ENCODE results near the gene SIL1. TPM values are rescaled to one million over a fixed set of nuclear protein-coding genes. Genes with fewer than 3 reads are reported as not detected.

Gene SIL1
- total RNA-seq, 4 donors from 2014 or later = 41.4 to 63.1 (median 52.8) TPM

DNA sequence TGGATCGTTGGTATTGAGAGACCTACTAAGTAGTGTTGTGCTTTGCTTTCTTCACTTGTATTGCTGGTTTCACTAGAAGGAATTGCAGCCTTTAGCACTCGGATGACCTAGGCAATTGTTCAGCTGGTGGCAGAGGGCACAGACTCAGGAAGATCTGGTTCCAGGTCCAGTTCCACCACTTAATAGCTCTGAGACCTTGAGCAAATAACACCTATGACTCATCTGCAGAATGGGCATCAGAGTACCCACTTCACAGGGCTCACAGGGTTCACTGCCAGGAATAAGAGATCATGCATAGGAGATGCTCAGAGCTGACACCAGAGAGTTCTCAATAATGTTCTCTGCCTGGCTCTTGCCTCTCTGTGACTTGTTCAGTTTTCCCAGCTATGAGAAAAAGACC lies 133.6 kb downstream of the SIL1 start:
- Histone ChIP-seq H3K4me3 (no peak overlapping the region), H3K4me1 (peaks cover 0 to 21% (median 6%) of the 10 kb centered on the region in 4 donors), H3K27me3 (no peaks in the 10 kb centered on the region), H3K27ac (no peak overlapping the region), H3K36me3 (no peaks in the 10 kb centered on the region), H3K9me3 (no peaks in the 10 kb centered on the region)
- DNase-seq (ENCODE audit: low spot score in 2 of 2) = no peak
- TF ChIP-seq POLR2A (IDR thresholded peaks at IDR 0.05) = no peak
- TF ChIP-seq, protein P1, sequence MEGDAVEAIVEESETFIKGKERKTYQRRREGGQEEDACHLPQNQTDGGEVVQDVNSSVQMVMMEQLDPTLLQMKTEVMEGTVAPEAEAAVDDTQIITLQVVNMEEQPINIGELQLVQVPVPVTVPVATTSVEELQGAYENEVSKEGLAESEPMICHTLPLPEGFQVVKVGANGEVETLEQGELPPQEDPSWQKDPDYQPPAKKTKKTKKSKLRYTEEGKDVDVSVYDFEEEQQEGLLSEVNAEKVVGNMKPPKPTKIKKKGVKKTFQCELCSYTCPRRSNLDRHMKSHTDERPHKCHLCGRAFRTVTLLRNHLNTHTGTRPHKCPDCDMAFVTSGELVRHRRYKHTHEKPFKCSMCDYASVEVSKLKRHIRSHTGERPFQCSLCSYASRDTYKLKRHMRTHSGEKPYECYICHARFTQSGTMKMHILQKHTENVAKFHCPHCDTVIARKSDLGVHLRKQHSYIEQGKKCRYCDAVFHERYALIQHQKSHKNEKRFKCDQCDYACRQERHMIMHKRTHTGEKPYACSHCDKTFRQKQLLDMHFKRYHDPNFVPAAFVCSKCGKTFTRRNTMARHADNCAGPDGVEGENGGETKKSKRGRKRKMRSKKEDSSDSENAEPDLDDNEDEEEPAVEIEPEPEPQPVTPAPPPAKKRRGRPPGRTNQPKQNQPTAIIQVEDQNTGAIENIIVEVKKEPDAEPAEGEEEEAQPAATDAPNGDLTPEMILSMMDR (IDR thresholded peaks at IDR 0.05) = no peak
- TF ChIP-seq EP300 (IDR thresholded peaks at IDR 0.05) = no peak
- WGBS, 2 donors = 78 to 89% methylated on average over 2 of the region's 2 CpGs

DNA sequence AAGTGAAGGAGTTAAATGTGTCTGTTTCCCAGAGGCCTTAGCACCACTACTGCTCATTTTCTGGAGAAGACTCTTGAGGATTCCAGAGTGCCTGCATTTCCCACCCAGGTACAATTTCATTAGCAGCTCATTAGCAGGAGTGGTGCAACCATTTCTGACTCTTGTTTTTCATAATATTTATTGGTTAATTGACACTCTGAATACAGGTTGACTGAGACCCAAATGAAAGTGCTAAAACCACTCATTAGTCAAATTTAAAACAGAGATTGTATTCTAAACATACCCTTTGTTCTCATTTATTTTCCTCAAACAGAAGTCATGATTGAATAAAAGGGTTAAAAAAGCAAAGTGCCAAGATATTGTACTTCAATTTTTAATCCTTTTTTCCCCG lies 134.5 kb downstream of the SIL1 start:
- no peak overlapping the region for H3K4me3 ChIP-seq
- no peaks in the 10 kb centered on the region for H3K27me3 ChIP-seq
- 91 to 95% methylated on average over 1 of the region's 1 CpG for WGBS, 2 donors
- peaks cover 0 to 21% (median 6%) of the 10 kb centered on the region in 4 donors for H3K4me1 ChIP-seq
- no peaks in the 10 kb centered on the region for H3K9me3 ChIP-seq
- no peak for DNase-seq (ENCODE audit: low spot score in 2 of 2)
- H3K27ac ChIP-seq = no peak overlapping the region
- TF ChIP-seq POLR2A (IDR thresholded peaks at IDR 0.05) (no peak), EP300 (IDR thresholded peaks at IDR 0.05) (no peak)
- TF ChIP-seq, protein P1 (IDR thresholded peaks at IDR 0.05) = no peak
- no peaks in the 10 kb centered on the region for H3K36me3 ChIP-seq

DNA sequence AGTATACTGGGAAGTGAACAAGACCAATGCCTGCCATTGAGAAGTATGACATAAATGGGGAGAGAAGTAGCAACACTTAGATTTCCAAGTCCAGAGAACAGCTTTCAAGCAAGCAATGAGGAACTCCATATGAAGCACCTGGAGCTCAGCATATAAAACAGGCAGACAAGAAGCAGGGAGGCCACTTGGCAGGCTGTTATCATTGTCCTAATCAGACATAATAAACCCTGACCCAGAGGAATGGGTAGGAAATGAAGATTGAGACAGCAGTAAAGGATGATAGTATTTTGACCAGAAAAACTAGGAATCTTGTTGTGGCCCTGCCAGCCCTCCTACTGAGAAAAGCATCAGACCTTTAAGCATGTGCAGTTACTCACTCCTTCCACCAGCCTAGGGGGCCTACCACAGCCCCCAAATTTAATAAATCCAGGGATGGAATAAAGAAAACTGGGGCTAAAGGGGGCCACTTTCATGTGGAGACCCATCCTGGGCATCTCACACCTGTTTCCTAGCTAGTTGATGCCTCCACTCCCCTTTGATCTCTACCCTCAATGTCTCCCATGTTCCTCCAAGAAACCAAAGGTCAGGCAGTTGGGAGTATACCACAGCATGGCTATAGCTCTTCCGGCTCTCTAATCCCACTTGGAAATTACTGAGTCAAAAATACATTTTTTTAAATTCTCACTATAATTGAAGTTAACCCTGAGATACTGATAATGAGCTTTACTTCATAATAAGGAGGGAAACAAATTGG lies 135.1 kb downstream of the SIL1 start:
- no peak for TF ChIP-seq POLR2A (IDR thresholded peaks at IDR 0.05)
- TF ChIP-seq, protein P1 (IDR thresholded peaks at IDR 0.05) = no peak
- TF ChIP-seq EP300 (IDR thresholded peaks at IDR 0.05) = no peak
- no peaks in the 10 kb centered on the region for H3K36me3 ChIP-seq
- DNase-seq (ENCODE audit: low spot score in 2 of 2) = no peak
- peaks cover 0 to 21% (median 6%) of the 10 kb centered on the region in 4 donors for H3K4me1 ChIP-seq
- H3K4me3 ChIP-seq = no peak overlapping the region
- H3K27ac ChIP-seq = no peak overlapping the region
- H3K27me3 ChIP-seq = no peaks in the 10 kb centered on the region
- H3K9me3 ChIP-seq = no peaks in the 10 kb centered on the region
- WGBS, 2 donors = 87 to 97% methylated on average over 1 of the region's 1 CpG

DNA sequence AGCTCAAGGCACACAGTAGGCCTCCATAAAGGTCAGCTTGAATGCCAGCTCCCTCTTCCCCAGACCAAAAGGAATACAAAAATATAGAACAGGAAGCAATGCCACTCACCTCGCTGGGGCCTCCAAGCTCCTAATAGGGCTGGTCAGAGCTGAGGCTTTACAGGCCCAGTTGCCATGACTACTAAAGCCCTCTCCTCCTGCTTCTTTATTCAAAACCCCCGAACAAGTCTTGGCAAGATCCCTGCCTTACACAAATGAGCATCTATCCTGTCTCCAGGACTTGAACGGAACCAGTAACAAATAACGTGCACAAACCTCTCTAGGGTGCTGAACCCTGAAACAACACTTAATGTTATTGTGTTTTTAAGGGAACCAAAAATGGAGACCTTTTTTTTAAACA lies 136.3 kb downstream of the SIL1 start:
- Histone ChIP-seq H3K27ac (peak overlapping the region in 1 of 4 donors; percentile 29), H3K36me3 (no peaks in the 10 kb centered on the region), H3K4me3 (no peak overlapping the region), H3K9me3 (no peaks in the 10 kb centered on the region), H3K27me3 (no peaks in the 10 kb centered on the region), H3K4me1 (peaks cover 0 to 21% (median 6%) of the 10 kb centered on the region in 4 donors)
- no peak for DNase-seq (ENCODE audit: low spot score in 2 of 2)
- WGBS, 2 donors = 30 to 43% methylated on average over 4 of the region's 4 CpGs
- TF ChIP-seq, protein P1 (IDR thresholded peaks at IDR 0.05) = no peak
- TF ChIP-seq POLR2A (IDR thresholded peaks at IDR 0.05) = no peak
- TF ChIP-seq EP300 (IDR thresholded peaks at IDR 0.05) = no peak

DNA sequence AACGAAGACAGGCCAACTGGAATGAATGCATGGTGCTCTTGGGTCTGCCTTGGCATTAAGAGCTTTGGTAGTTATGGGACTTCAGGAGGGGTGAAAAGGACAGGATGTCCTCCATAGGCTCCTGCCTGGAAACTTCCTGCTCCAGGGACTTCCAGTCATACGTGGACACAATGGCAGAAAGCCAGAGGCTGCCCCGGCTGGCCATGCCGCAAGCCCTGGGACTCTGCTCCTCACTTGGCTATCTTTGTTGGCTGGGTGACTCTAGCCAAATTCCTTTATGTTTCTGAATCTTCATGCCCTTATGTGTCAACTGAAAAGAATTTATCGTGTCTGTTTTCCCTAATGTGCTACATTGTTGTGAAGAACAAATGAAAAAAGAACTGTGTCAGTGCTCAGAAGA lies 136.9 kb downstream of the SIL1 start:
- WGBS, 2 donors = 30 to 37% methylated on average over 5 of the region's 5 CpGs
- Histone ChIP-seq H3K27me3 (no peaks in the 10 kb centered on the region), H3K27ac (peak overlapping the region in 2 of 4 donors; percentile 1 to 29), H3K4me3 (no peak overlapping the region), H3K9me3 (no peaks in the 10 kb centered on the region), H3K4me1 (peaks cover 0 to 21% (median 6%) of the 10 kb centered on the region in 4 donors), H3K36me3 (no peaks in the 10 kb centered on the region)
- TF ChIP-seq, protein P1 (IDR thresholded peaks at IDR 0.05) = no peak
- peak in 1 of 2 donors; percentile 15 for TF ChIP-seq EP300 (IDR thresholded peaks at IDR 0.05)
- DNase-seq (ENCODE audit: low spot score in 2 of 2) = no peak
